ENCODE data around the gene DHX30.

The DHX30 gene

GRCh38 chr3:47852604-47853602 lies 50.0 kb downstream of the DHX30 start:
- DNase-seq = no peak

GRCh38 chr3:47854267-47854666 lies 51.3 kb downstream of the DHX30 start:
- DNase-seq = no peak

GRCh38 chr3:47854720-47855455 lies 52.0 kb downstream of the DHX30 start:
- DNase-seq = no peak

- no peak for DNase-seq
Observed at GRCh38 chr3:47855461-47856383, 52.8 kb downstream of the DHX30 start.

GRCh38 chr3:47856669-47857068 lies 53.7 kb downstream of the DHX30 start:
- DNase-seq = no peak

GRCh38 chr3:47857151-47857550 lies 54.2 kb downstream of the DHX30 start:
- DNase-seq = no peak

- DNase-seq = no peak
Observed at GRCh38 chr3:47859956-47860605, 57.1 kb downstream of the DHX30 start.

- no peak for DNase-seq
Observed at GRCh38 chr3:47863391-47864128, 60.6 kb downstream of the DHX30 start.

GRCh38 chr3:47865192-47865591 lies 62.3 kb downstream of the DHX30 start:
- no peak for DNase-seq

GRCh38 chr3:47867451-47868044 lies 64.6 kb downstream of the DHX30 start:
- no peak for DNase-seq

- DNase-seq = no peak
Observed at GRCh38 chr3:47868306-47868705, 65.4 kb downstream of the DHX30 start.

GRCh38 chr3:47870156-47870555 lies 67.2 kb downstream of the DHX30 start:
- DNase-seq = no peak

GRCh38 chr3:47870702-47871260 lies 67.8 kb downstream of the DHX30 start:
- no peak for DNase-seq

- no peak for DNase-seq
Observed at GRCh38 chr3:47871389-47871788, 68.5 kb downstream of the DHX30 start.

- DNase-seq = no peak
Observed at GRCh38 chr3:47872916-47873315, 70.0 kb downstream of the DHX30 start.

- DNase-seq = no peak
Observed at GRCh38 chr3:47874438-47874837, 71.5 kb downstream of the DHX30 start.

- no peak for DNase-seq
Observed at GRCh38 chr3:47874913-47875312, 72.0 kb downstream of the DHX30 start.

GRCh38 chr3:47877290-47877689 lies 74.4 kb downstream of the DHX30 start:
- no peak for DNase-seq

GRCh38 chr3:47877719-47878118 lies 74.8 kb downstream of the DHX30 start:
- no peak for DNase-seq

- DNase-seq = no peak
Observed at GRCh38 chr3:47882338-47882737, 79.4 kb downstream of the DHX30 start.

GRCh38 chr3:47884603-47885002 lies 81.7 kb downstream of the DHX30 start:
- no peak for DNase-seq
